Naive B cell (primary cell): ENCODE data around the gene ANKH. TPM values are rescaled to one million over a fixed set of nuclear protein-coding genes. Genes with fewer than 3 reads are reported as not detected.

Experiments
- ATAC-seq, 2 donors: fragments of 150-1000 bp; cut with Tn5 transposase; 2 replicates each; pipeline ENCODE4 v1.10.0; 2021; ENCODE audit warnings: low read depth in 2 of 2, mild to moderate bottlenecking in 2 of 2, moderate library complexity in 2 of 2
- DNase-seq: peaks from one replicate; pipeline ENCODE4 v3.0.0; 2022
- H3K27ac Mint-ChIP-seq, 6 donors: one replicate each; pipeline ENCODE4 v1.8.0; 2020 to 2022; ENCODE audit warnings: mild to moderate bottlenecking in 6 of 6, mixed read lengths in 6 of 6, moderate library complexity in 5 of 6, inconsistent platforms in 2 of 6
- H3K27me3 Mint-ChIP-seq, 3 donors: one replicate each; pipeline ENCODE4 v1.8.0; 2021 to 2022; ENCODE audit warnings: mixed read lengths in 3 of 3, mild to moderate bottlenecking in 1 of 3
- H3K36me3 Mint-ChIP-seq, 2 donors: one replicate each; pipeline ENCODE4 v1.8.0; 2020 to 2022; ENCODE audit warnings: mixed read lengths in 2 of 2, inconsistent platforms in 1 of 2, mild to moderate bottlenecking in 1 of 2
- H3K4me1 Mint-ChIP-seq, 3 donors: one replicate each; pipeline ENCODE4 v1.8.0; 2020 to 2022; ENCODE audit warnings: mixed read lengths in 3 of 3, inconsistent platforms in 1 of 3, mild to moderate bottlenecking in 1 of 3, moderate library complexity in 1 of 3
- H3K4me3 Mint-ChIP-seq, 8 donors: one replicate each; pipeline ENCODE4 v1.8.0; 2020 to 2022; ENCODE audit warnings: mild to moderate bottlenecking in 8 of 8, mixed read lengths in 8 of 8, moderate library complexity in 8 of 8, inconsistent platforms in 2 of 8
- H3K9me3 Mint-ChIP-seq, 7 donors: one replicate each; pipeline ENCODE4 v1.8.0; 2020 to 2022; ENCODE audit warnings: mixed read lengths in 7 of 7, mild to moderate bottlenecking in 5 of 7, inconsistent platforms in 2 of 7, moderate library complexity in 1 of 7
- polyA plus RNA-seq, 6 donors: library from polyadenylated mRNA; unstranded; fragments of 300-500 nt; fragmentation: Illumina TruSeq; gene quantifications; one replicate each; pipeline ENCODE4 v1.2.3, GENCODE V29; 2021; ENCODE audit warnings: low read depth in 6 of 6

The ANKH gene
- polyA plus RNA-seq, 6 donors from 2014 or later, result 7.4 to 14.7 (median 11.8) TPM

DNA sequence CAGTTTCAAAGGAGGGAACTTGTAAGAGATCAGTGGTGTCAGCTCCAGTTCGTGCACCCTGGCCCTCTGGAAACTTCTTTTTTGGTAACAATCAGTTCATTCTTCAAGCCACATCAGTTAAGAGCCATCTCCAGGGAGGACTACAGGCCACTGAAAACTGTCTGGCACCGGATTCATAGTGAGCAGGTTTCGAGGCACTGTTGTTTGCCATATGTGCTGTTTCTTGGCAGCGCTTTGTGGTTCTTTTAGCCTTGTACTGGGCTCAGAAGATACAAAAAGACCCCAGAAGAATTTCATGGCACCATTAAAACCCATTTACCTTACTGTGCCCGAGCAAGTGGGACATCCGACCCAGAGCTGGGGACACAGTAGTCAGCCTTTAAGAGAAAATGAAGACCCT is 138.6 kb downstream of the ANKH start:
- Mint-ChIP-seq H3K4me1 (no peaks in the 10 kb centered on the region), H3K36me3 (peaks cover 11 to 19% of the 10 kb centered on the region in 2 donors), H3K4me3 (no peak overlapping the region), H3K9me3 (no peaks in the 10 kb centered on the region), H3K27me3 (no peaks in the 10 kb centered on the region), H3K27ac (peak overlapping the region in 1 of 6 donors; percentile 78)
- DNase-seq, result no peak
- no peak for ATAC-seq

DNA sequence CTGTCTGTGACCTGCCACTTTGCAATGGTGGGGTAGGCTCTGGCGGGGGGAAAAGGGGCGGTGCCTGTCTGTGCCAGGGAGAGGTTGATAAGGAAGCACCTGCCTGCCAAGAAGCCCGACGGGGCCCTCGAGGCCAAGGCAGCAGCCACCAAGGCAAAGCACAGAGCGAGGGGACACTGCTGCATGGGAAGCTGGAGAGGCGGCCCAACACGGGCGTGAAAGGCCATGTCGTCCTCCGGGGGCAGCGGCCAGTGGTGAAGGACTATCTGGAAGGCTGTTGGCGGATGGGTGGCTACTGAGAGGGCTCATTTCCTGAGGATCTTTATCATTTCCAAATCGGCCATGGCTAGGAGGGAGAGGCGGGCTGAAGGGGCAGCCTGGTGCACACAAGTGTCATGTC is 140.7 kb downstream of the ANKH start:
- ATAC-seq, result no peak
- peak overlapping the region in 2 of 6 donors; percentile 34 to 54 for H3K27ac Mint-ChIP-seq

DNA sequence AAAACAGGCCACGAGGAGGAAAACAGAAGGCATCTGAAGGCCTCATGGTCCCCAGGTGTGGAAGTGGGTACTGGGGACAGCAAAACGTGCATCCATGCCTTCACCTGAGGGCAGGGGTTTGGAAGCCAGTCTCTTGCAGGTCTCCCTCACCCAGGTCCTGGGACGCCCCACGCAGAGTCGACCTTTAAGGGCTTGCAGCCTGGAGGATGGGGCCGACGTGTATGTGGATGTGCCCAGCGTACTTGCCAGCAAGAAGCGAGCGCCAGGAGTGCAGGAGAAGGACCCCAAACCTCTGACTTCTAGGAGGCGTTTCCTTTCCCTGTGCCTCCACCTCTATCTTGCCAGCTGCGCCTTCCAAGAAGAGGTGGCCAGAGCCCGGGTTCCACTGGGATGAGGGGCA is 141.1 kb downstream of the ANKH start:
- DNase-seq, result no peak
- H3K36me3 Mint-ChIP-seq, result peaks cover 8 to 11% of the 10 kb centered on the region in 2 donors
- no peaks in the 10 kb centered on the region for H3K27me3 Mint-ChIP-seq
- H3K27ac Mint-ChIP-seq, result peak overlapping the region in 1 of 6 donors; percentile 54
- H3K4me1 Mint-ChIP-seq, result peaks cover 0 to 5% (median 3%) of the 10 kb centered on the region in 3 donors
- H3K4me3 Mint-ChIP-seq, result no peak overlapping the region
- H3K9me3 Mint-ChIP-seq, result no peaks in the 10 kb centered on the region
- ATAC-seq, result no peak

More for the DNA sequence above, 140.7 kb downstream of the ANKH start:
- Mint-ChIP-seq H3K27me3 (no peaks in the 10 kb centered on the region), H3K4me1 (peaks cover 0 to 5% (median 3%) of the 10 kb centered on the region in 3 donors), H3K4me3 (no peak overlapping the region), H3K36me3 (peaks cover 8 to 11% of the 10 kb centered on the region in 2 donors), H3K9me3 (no peaks in the 10 kb centered on the region)
- DNase-seq, result no peak

DNA sequence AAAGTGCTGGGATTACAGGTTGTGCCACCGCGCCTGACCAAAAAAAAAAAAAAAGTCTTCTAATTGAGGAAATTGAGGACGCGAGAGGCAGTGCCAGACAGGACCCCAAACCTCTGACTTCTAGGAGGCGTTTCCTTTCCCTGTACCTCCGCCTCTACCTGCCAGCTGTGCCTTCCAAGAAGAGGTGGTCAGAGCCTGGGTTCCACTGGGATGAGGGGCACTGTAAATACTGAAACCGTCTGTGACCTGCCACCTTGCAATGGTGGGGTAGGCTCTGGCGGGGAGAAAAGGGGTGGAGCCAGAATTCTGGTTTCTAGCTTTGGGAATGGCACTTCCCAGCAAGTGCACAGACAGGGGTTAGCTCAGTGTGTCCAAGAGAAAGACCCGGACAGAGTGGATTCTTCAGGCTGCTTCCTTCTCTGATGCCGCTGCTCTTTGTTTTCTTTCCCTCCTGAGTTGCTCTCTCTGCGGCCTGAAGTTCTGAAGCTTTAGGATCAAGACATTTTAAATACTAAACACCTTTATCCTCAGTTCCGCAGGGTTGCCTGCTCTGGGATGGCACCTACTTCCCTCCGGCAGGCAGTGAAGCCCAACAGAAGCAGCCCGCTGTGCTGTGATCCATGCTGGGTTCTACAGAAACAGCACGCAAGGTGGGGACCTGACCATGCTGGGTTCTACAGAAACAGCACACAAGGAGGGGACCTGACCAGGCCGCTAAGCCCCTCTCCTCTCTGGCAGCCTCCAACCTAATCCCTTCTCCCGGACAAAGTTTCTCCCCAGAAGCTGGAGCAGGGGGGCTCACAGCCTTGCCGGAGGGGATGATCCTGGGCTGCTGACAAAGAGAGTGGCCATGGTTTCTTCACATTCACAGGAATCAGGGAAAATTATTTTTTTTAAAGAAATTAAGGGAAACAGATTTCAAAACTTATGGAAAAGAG is 141.9 kb downstream of the ANKH start:
- no peak for ATAC-seq
- no peaks in the 10 kb centered on the region for H3K9me3 Mint-ChIP-seq
- H3K4me3 Mint-ChIP-seq, result no peak overlapping the region
- peaks cover 0 to 10% (median 3%) of the 10 kb centered on the region in 3 donors for H3K4me1 Mint-ChIP-seq
- H3K27me3 Mint-ChIP-seq, result no peaks in the 10 kb centered on the region
- no peak for DNase-seq
- H3K36me3 Mint-ChIP-seq, result peaks cover 3 to 10% of the 10 kb centered on the region in 2 donors
- peak overlapping the region in 1 of 6 donors; percentile 31 for H3K27ac Mint-ChIP-seq

DNA sequence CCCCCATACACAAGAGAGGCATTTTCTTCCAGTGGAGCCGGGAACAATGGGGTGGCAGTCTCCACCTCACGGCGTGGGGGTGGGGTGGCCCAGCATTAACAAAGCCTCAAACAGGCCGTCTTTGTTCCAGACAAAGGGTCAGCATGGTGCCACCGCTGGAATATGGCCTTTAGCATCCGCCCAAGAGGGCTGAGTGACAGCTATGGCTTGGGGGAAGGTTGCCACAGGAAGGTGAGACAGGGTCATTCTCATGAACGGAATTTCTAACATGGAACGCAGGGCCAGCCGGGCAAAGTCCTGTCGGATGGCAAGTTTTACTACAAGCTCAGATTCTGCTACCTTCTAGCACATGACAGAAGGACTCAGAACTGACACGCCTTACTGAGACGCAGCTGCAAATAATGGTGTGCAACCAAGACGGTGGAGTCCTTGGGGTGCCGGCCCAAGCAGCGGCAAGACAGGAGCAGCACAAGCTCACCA is 143.1 kb downstream of the ANKH start:
- no peak overlapping the region for H3K4me3 Mint-ChIP-seq
- no peaks in the 10 kb centered on the region for H3K27me3 Mint-ChIP-seq
- DNase-seq (no peak), ATAC-seq (no peak)
- H3K36me3 Mint-ChIP-seq, result no peaks in the 10 kb centered on the region
- H3K27ac Mint-ChIP-seq, result no peak overlapping the region
- H3K9me3 Mint-ChIP-seq, result no peaks in the 10 kb centered on the region
- peaks cover 0 to 12% (median 3%) of the 10 kb centered on the region in 3 donors for H3K4me1 Mint-ChIP-seq

DNA sequence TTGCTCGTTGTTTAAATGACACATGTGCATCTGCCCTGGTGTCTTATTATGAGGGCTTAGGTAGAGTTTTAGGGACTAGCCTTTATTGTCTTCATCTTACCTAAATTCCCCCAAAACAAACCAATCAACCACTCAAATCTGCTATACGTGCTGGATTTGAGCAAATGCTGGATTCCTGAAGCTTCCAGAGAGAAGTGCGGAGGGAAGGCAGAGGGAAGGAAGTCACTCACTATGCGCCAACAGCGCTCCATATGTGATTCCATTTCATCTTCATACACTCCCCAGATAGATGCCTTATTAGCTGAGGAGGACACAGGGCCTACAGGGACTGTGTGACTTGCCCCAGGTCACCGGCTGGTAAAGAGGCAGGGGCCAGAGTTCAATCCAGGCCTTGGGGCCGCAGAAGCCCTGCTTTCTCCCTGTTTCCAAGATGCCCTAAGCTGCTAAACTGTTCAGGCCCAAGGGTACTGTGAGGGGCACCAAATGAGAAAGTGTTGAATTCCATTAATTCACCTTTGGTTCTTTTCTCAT is 143.6 kb downstream of the ANKH start:
- Mint-ChIP-seq H3K9me3 (no peaks in the 10 kb centered on the region), H3K27ac (peak overlapping the region in 1 of 6 donors; percentile 6), H3K36me3 (no peaks in the 10 kb centered on the region), H3K27me3 (no peaks in the 10 kb centered on the region), H3K4me1 (peaks cover 0 to 12% (median 3%) of the 10 kb centered on the region in 3 donors), H3K4me3 (no peak overlapping the region)
- no peak for DNase-seq
- ATAC-seq, result no peak

DNA sequence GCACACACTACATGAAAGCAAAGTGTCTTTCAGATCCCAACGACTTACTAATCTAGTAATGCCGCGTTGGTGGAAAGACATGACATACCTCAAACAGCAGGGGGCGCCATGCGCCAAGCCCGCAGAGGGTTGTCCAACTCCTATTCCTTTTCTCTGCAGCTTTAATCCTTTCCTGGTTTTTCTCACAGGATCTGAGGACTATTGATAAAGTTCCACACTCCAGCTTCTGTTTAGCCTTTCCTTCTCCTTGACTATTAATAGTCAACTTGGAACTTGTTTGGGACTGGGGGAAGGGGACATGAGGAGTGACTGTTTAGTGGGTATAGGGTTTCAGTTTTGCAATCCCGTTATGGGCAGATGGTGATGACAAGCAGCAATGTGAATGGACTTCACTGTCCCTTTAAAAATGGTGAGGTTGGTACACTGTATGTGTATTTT is 144.1 kb downstream of the ANKH start:
- Mint-ChIP-seq H3K36me3 (no peaks in the 10 kb centered on the region), H3K27ac (no peak overlapping the region), H3K4me3 (no peak overlapping the region), H3K9me3 (no peaks in the 10 kb centered on the region), H3K27me3 (no peaks in the 10 kb centered on the region), H3K4me1 (peaks cover 0 to 12% (median 3%) of the 10 kb centered on the region in 3 donors)
- ATAC-seq (peak; percentile 45 to 66), DNase-seq (peak; percentile 55)

DNA sequence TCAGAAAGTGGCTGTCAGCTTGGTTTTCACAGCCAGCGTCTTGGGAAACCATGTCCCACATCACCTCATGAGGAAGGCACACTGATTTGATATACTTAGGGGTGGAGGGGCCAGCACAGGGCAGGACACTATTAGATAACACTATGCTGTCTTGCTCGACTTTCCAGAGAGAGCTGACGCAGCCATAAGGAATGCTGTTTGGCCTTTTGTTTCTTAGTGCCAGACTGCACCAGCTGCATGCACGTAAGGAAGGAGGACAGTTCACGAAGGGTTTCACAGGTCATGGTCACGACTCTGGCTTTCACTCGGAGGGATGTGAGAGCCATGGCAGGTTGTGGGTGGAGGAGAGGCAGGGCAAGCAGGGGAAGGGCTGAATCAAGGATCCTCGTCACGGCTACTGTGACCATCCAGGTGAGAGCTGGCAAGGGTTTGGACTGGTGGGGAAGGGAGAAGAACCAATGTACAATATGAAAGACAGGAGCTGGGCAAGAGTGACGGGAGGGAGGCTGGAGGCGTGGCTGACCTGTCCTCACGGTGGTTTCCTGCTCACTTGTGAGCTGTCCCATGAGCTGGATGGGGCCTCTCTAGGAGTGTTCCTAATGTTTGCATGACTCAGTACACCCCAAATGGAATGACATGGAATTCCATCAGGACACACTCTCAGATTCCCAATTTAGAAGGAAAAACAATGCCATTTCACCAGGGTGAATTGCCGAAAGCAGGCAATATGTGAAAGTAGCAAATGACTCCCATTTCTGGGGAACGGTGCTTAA is 145.3 kb downstream of the ANKH start:
- Mint-ChIP-seq H3K27me3 (no peaks in the 10 kb centered on the region), H3K36me3 (no peaks in the 10 kb centered on the region), H3K4me3 (no peak overlapping the region), H3K27ac (no peak overlapping the region), H3K9me3 (no peaks in the 10 kb centered on the region), H3K4me1 (peaks cover 0 to 12% (median 3%) of the 10 kb centered on the region in 3 donors)
- ATAC-seq (no peak), DNase-seq (no peak)

DNA sequence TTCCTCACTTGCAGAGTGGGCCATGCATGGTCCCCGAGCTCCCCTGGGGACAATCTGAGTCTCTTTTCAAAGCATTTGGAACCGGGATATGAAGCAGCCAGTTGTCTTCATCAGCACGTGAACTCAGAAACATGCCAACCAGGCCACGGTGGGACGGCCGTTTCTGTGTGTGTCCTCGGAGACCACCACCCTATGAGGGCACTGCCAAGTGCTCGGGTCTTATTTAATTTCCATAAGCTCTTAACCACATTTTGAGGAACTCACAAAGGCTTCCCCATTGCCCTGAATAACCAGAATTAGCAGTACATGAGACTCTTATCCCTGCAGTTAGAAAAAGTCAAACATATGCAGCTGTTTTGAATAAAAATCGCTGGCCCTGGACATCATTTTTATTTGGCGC is 146.9 kb downstream of the ANKH start:
- DNase-seq (no peak), ATAC-seq (peak in 1 of 2 donors; percentile 23)
- Mint-ChIP-seq H3K36me3 (no peaks in the 10 kb centered on the region), H3K4me3 (no peak overlapping the region), H3K27me3 (no peaks in the 10 kb centered on the region), H3K9me3 (no peaks in the 10 kb centered on the region), H3K27ac (peak overlapping the region in 2 of 6 donors; percentile 20 to 22), H3K4me1 (peaks cover 0 to 12% (median 3%) of the 10 kb centered on the region in 3 donors)

DNA sequence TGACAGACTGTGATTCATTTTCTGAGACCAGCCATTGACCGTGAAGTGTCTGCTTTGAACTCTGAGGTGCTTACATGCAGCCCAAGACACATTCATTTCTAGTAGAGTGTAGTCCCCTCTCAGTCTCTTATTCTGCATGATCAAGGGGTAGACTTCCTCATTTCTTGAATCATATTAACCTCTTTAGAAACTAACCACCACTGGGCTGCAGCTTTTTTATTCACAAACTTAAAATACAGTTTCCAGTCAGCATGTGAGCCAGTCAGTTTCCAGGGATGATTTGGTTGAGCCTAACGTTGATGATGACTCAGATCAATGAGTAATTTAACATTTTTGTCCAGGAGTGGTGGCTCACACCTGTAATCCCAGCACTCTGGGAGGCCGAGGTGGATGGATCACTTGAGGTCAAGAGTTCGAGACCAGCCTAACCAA is 147.9 kb downstream of the ANKH start:
- Mint-ChIP-seq H3K4me3 (no peak overlapping the region), H3K9me3 (no peaks in the 10 kb centered on the region), H3K36me3 (no peaks in the 10 kb centered on the region), H3K27ac (peak overlapping the region in 1 of 6 donors; percentile 22), H3K4me1 (peaks cover 0 to 13% (median 5%) of the 10 kb centered on the region in 3 donors), H3K27me3 (no peaks in the 10 kb centered on the region)
- peak in 1 of 2 donors; percentile 21 for ATAC-seq
- no peak for DNase-seq

DNA sequence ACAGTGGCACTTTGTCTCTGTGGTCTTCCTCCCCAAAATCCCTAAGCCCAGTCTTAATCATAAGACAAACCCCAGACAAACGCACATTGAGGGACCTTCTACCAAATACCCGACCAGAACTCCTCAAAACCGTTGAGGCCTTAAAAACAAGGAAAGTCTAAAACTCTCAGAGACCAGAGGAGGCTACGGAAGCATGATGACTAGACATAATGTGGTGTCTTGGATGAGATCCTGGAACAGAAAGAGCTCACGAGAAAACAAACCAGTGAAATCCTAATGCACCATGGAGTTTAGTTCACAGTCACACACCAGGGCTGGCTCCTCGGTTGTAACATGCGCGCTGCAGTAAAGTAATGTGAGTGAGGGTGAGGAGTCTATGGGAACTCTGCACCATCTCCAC is 148.7 kb downstream of the ANKH start:
- H3K4me1 Mint-ChIP-seq, result peaks cover 0 to 14% (median 7%) of the 10 kb centered on the region in 3 donors
- H3K27me3 Mint-ChIP-seq, result no peaks in the 10 kb centered on the region
- ATAC-seq (no peak), DNase-seq (no peak)
- no peak overlapping the region for H3K27ac Mint-ChIP-seq
- H3K4me3 Mint-ChIP-seq, result no peak overlapping the region
- no peaks in the 10 kb centered on the region for H3K9me3 Mint-ChIP-seq
- no peaks in the 10 kb centered on the region for H3K36me3 Mint-ChIP-seq

DNA sequence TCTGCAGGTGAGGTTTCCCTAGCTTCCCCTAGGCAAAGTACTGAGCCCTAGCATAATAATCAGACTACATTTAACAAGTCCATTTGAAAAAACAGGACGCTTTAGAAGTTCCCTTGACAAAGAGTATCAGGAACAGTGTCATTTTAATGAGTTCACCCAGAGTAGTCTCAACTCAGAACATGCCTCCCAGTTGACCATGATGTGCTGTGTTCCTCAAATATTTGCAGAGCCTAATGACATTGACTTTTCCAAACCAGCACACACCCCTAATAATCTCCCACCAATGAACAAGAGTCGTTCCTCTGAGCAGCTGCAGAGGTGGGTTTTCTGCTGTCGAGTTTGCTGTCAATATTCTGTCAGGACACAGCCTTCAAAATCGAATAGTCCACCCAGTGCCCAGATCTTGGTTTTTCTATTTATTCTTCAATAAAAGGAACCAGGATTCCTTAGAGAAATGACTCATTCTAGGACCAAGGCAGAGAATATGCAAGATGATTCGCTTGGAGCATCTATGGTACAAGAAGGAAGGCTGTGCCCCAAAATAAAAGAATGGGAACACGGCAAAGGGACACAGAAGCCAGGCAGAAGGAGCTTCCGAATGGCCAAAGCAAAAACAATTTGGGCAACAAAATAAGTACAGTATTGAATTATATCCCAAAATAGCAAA is 149.5 kb downstream of the ANKH start:
- no peak for DNase-seq
- peaks cover 0 to 5% of the 10 kb centered on the region in 2 donors for H3K36me3 Mint-ChIP-seq
- H3K4me1 Mint-ChIP-seq, result peaks cover 0 to 9% (median 7%) of the 10 kb centered on the region in 3 donors
- no peak overlapping the region for H3K4me3 Mint-ChIP-seq
- no peaks in the 10 kb centered on the region for H3K27me3 Mint-ChIP-seq
- ATAC-seq, result no peak
- H3K27ac Mint-ChIP-seq, result no peak overlapping the region
- no peaks in the 10 kb centered on the region for H3K9me3 Mint-ChIP-seq
